Duodenal mucosa (tissue), 2 donors: Measurements from ENCODE around the gene KRT6C.
"Not testable (repeated sequence)": the region's sequence is repeated elsewhere in the genome, so short reads cannot be mapped to it uniquely, and the experiment has no call there.

Experiments
- H3K27ac ChIP-seq: one replicate; pipeline ENCODE4 v1.7.0; 2013; ENCODE audit warnings: low read depth, low read length
- H3K27me3 ChIP-seq, 2 donors: one replicate each; pipeline ENCODE4 v1.7.0; 2013; ENCODE audit warnings: low read length in 2 of 2, control low read depth in 1 of 2; ENCODE audit not compliant: insufficient read depth in 2 of 2, control insufficient read depth in 1 of 2
- H3K36me3 ChIP-seq, 2 donors: one replicate each; pipeline ENCODE4 v1.7.0; 2013; ENCODE audit warnings: low read length in 2 of 2, control low read depth in 1 of 2; ENCODE audit not compliant: insufficient read depth in 2 of 2, control insufficient read depth in 1 of 2
- H3K4me1 ChIP-seq, 2 donors: one replicate each; pipeline ENCODE4 v1.7.0; 2013; ENCODE audit warnings: low read length in 2 of 2, control low read depth in 1 of 2; ENCODE audit not compliant: insufficient read depth in 2 of 2, control insufficient read depth in 1 of 2
- H3K4me3 ChIP-seq, 2 donors: one replicate each; pipeline ENCODE4 v1.7.0; 2013; ENCODE audit warnings: low read length in 2 of 2, low read depth in 1 of 2
- H3K9ac ChIP-seq, 2 donors: one replicate each; pipeline ENCODE4 v1.7.0; 2013; ENCODE audit warnings: low read length in 2 of 2, low read depth in 1 of 2
- H3K9me3 ChIP-seq, 2 donors: one replicate each; pipeline ENCODE4 v1.7.0; 2013; ENCODE audit warnings: low read length in 2 of 2, control low read depth in 1 of 2; ENCODE audit not compliant: control insufficient read depth in 1 of 2

Gene KRT6C

GRCh38 chr12:52491495-52491894, 17.9 kb upstream of the KRT6C start:
- not testable (repeated sequence) for H3K36me3 ChIP-seq, H3K27me3 ChIP-seq, H3K4me1 ChIP-seq, H3K9me3 ChIP-seq, H3K4me3 ChIP-seq, H3K27ac ChIP-seq, H3K9ac ChIP-seq

DNA sequence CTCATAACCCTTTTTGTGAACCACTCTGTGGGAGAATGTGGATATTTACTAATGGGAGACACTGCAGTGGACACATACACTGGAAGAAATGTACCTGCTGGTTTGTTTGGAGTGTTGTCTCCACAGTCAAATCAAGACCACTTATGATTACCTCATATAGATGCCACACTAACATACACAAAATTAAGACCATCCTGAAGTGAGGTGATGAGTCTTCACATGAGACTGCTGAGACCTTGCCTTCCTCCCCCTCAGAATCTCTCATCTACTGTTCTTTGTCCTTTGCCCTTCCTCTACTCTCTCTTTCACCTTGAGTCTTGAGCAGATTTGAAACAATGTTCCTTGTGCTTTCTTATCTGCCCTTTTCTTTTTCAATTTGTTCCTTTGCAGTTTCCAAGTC, 15.1 kb upstream of the KRT6C start:
- no peaks in the 10 kb centered on the region for H3K9me3 ChIP-seq
- peaks cover 0 to 3% of the 10 kb centered on the region in 2 donors for H3K27me3 ChIP-seq
- H3K9ac ChIP-seq = no peak overlapping the region
- H3K27ac ChIP-seq = no peak overlapping the region
- H3K4me1 ChIP-seq = no peaks in the 10 kb centered on the region
- no peaks in the 10 kb centered on the region for H3K36me3 ChIP-seq
- H3K4me3 ChIP-seq = no peak overlapping the region

- H3K9me3 ChIP-seq = not testable (repeated sequence)
Measured at GRCh38 chr12:52487744-52488443, 14.3 kb upstream of the KRT6C start.

GRCh38 chr12:52487211-52487610, 13.6 kb upstream of the KRT6C start:
- H3K9ac ChIP-seq = no peak overlapping the region
- H3K4me1 ChIP-seq = no peaks in the 10 kb centered on the region
- H3K36me3 ChIP-seq = no peaks in the 10 kb centered on the region
- H3K27me3 ChIP-seq = peaks cover 0 to under 1% of the 10 kb centered on the region in 2 donors
- H3K27ac ChIP-seq = no peak overlapping the region
- no peaks in the 10 kb centered on the region for H3K9me3 ChIP-seq
- H3K4me3 ChIP-seq = no peak overlapping the region

More at GRCh38 chr12:52487744-52488443, 14.3 kb upstream of the KRT6C start:
- not testable (repeated sequence) for H3K36me3 ChIP-seq, H3K27ac ChIP-seq, H3K4me1 ChIP-seq, H3K4me3 ChIP-seq, H3K9ac ChIP-seq, H3K27me3 ChIP-seq

DNA sequence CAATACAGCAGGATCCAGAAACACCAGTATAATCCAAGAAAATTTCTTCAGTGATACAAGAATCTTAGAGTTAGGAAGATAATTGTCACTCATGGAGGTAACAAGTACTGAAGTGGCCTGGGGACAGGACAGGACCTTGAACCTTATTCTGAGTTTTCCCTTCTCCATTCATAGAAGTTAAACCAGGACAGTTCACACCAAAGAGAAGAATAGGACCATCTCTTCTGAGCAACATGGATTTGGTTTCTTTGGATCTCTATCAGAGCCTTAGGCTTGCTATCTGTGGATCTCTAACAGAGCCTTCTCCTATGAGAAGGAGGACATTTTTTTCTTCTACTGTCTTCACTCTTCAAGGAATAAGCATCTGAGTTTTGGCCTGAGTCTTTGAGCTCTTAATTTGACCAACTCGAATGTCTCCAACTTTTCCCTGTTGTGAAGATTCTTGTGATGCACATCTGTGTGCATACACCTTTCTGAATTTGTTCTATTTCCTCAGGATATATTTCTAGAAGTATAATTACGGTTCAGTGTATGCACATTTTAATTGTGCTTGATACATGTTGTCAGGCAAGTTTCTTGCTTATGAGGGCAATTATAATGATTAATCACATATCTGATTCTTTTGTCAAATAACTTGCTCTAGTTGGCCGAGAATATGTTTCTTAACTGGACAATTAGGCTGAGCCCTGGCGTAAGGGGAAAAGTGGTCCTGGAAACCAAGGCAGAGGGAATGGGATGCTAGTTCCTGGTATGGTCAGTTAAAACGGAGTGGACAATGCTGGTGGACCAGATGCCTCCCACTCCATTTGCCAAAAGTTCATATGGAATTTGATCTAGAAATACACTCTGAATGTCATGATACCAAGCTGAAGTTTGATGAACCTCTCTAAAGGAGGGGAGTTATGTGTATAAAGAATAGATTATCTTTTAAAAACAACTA, 12.8 kb upstream of the KRT6C start:
- no peaks in the 10 kb centered on the region for H3K9me3 ChIP-seq
- no peak overlapping the region for H3K9ac ChIP-seq
- H3K4me1 ChIP-seq = no peaks in the 10 kb centered on the region
- H3K4me3 ChIP-seq = no peak overlapping the region
- no peaks in the 10 kb centered on the region for H3K36me3 ChIP-seq
- no peak overlapping the region for H3K27ac ChIP-seq
- H3K27me3 ChIP-seq = no peaks in the 10 kb centered on the region

DNA sequence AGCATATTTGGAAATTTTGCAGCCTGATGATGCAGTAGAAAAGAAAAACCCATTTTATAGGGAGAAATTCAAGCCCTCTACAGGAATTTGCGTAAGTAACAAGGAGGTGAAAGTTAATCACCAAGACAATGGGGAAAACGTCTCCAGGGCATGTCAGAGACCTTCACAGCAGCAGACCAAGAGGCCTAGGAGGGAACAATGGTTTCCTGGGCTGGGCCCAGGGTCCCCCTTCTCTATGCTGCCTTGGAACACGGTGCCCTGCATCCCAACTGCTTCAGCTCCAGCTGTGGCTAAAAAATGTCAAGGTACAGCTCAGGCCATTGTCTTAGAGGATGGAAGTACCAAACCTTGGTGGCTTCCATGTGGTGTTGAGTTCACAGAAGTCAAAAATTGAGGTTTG, 6.5 kb upstream of the KRT6C start:
- Histone ChIP-seq H3K4me3 (no peak overlapping the region), H3K36me3 (no peaks in the 10 kb centered on the region), H3K9me3 (no peaks in the 10 kb centered on the region), H3K27ac (no peak overlapping the region), H3K4me1 (no peaks in the 10 kb centered on the region), H3K9ac (no peak overlapping the region), H3K27me3 (no peaks in the 10 kb centered on the region)

GRCh38 chr12:52477651-52478050, 4.0 kb upstream of the KRT6C start:
- no peaks in the 10 kb centered on the region for H3K4me1 ChIP-seq
- H3K9me3 ChIP-seq = no peaks in the 10 kb centered on the region

DNA sequence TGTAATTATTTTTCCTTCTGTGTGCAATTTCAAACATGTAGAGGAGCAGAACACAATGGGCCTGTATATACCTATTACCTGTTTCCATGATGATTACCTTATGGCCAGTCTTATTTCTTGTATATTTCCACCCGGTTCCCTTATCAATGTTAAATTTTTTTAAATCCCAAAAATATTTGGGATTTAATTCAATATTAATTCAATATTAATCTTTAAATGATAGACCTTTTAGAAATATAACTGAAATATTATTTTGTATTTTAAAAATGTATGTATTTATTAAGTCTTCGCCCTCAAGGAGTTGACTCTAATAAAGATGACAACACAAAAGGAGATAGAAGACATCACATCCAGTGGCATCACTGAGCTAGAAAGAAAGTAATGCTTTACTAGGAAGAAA, 607 bp upstream of the KRT6C start:
- H3K27ac ChIP-seq = no peak overlapping the region
- H3K4me3 ChIP-seq = no peak overlapping the region

More at GRCh38 chr12:52477651-52478050, 4.0 kb upstream of the KRT6C start:
- no peak overlapping the region for H3K4me3 ChIP-seq
- H3K27ac ChIP-seq = no peak overlapping the region
- no peaks in the 10 kb centered on the region for H3K27me3 ChIP-seq
- no peak overlapping the region for H3K9ac ChIP-seq
- no peaks in the 10 kb centered on the region for H3K36me3 ChIP-seq

DNA sequence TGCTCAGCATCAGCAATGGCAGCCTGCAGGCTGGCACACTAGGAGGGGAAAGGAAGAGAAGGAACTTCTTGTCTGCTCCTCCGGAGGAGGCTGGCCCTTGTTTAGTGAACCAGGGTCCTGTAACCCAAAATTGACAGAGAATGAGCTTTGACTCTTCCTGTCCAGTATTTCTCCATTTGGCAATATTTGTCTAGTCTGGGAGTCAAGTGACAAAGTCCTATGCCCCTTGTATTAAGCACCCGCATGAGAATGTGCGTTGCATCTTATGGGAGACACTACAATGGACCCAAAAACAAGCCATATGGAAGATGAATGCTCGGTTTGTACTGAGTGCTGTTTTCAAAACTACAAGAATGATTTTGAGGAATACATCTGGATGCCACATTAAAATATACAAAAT, 3.8 kb downstream of the KRT6C start:
- H3K27me3 ChIP-seq = no peaks in the 10 kb centered on the region
- no peak overlapping the region for H3K27ac ChIP-seq
- H3K9ac ChIP-seq = no peak overlapping the region
- H3K36me3 ChIP-seq = no peaks in the 10 kb centered on the region
- no peaks in the 10 kb centered on the region for H3K4me1 ChIP-seq
- no peaks in the 10 kb centered on the region for H3K9me3 ChIP-seq
- H3K4me3 ChIP-seq = no peak overlapping the region

More for the DNA sequence above, 607 bp upstream of the KRT6C start:
- H3K36me3 ChIP-seq = no peaks in the 10 kb centered on the region
- no peaks in the 10 kb centered on the region for H3K27me3 ChIP-seq
- H3K9me3 ChIP-seq = no peaks in the 10 kb centered on the region
- H3K4me1 ChIP-seq = no peaks in the 10 kb centered on the region
- no peak overlapping the region for H3K9ac ChIP-seq

DNA sequence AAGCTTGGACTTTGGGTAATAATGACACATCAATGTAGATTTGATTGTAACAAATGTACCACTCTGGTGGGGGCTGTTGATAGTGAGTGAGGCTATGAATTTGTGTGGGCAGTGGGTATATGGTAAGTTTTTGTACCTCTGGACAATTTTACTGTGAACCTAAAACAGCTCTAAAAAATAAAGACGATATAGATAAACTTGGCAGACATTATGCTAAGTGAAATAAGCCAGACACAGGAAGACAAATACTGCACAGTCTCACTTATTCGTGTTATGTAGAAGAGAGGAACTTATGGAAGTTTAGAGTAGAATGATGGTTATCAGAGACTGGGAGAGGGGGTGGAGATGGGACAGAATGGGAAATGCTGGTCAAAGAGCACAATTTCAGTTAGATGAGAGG, 8.7 kb downstream of the KRT6C start:
- Histone ChIP-seq H3K4me1 (no peaks in the 10 kb centered on the region), H3K27me3 (peaks cover 0 to 3% of the 10 kb centered on the region in 2 donors), H3K36me3 (no peaks in the 10 kb centered on the region), H3K4me3 (no peak overlapping the region), H3K9me3 (no peaks in the 10 kb centered on the region), H3K9ac (no peak overlapping the region), H3K27ac (no peak overlapping the region)
